ENCODE measurements around the gene CABLES2.

CABLES2 gene

DNA sequence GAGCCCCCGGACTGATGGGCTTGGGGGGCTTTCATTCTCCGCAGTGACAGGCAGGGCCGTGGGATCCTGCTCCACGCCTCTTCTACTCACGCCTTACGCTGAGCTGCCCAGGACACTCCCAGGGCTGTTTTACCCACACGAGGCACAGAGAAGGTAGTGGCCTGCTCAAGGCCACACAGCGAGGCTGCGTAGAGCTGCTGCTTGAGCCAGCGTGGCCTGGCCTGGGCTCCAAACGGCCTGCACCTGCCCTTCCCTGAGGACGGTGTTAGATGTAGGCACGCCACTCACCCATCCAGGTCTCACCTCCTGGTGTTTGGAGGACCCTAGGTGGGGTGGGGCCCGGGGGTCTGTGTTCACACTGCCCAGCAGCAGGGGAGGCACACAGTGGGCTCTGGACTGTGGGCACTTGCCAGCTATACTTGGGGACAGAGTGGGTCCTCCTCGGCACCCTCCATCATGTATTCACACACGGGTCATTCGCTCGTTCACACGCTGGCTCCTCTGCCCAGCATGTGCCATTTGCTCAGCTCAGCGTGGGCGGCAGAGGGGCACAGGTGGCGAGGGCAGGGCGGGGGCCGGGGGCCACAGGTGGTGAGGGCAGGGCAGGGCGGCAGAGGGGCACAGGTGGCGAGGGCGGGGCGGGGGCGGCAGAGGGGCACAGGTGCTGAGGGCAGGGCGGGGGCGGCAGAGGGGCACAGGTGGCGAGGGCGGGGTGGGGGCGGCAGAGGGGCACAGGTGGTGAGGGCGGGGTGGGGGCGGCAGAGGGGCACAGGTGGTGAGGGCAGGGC lies 38.7 kb upstream of the CABLES2 start:
- DNase-seq (ENCODE audit: low read depth) = no peak
- TF ChIP-seq, protein P1, sequence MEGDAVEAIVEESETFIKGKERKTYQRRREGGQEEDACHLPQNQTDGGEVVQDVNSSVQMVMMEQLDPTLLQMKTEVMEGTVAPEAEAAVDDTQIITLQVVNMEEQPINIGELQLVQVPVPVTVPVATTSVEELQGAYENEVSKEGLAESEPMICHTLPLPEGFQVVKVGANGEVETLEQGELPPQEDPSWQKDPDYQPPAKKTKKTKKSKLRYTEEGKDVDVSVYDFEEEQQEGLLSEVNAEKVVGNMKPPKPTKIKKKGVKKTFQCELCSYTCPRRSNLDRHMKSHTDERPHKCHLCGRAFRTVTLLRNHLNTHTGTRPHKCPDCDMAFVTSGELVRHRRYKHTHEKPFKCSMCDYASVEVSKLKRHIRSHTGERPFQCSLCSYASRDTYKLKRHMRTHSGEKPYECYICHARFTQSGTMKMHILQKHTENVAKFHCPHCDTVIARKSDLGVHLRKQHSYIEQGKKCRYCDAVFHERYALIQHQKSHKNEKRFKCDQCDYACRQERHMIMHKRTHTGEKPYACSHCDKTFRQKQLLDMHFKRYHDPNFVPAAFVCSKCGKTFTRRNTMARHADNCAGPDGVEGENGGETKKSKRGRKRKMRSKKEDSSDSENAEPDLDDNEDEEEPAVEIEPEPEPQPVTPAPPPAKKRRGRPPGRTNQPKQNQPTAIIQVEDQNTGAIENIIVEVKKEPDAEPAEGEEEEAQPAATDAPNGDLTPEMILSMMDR (conservative IDR thresholded peaks at IDR 0.05; ENCODE audit: low read depth, low read length) = no peak
- H3K4me3 ChIP-seq (ENCODE audit: low read length) = no peak overlapping the region

DNA sequence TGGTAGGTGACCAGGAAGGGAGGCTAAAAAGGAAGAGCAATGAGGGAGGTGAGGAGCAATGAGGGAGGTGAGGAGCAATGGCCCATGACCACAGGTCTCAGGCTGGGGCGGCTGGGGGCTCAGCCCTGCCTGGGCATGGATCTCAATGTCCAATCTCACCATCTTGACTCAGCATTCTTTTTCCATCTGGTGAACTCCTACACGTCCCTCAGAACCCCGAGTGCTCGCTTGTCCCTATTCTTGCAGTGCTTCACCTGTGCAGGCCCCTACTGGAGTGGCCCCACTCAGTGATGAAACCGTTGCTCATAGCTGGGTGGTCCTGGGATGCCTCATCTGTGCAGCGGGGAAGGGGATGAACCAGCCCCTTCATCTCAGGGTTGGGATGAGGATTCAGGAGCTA lies 37.2 kb upstream of the CABLES2 start:
- TF ChIP-seq, protein P1 (conservative IDR thresholded peaks at IDR 0.05; ENCODE audit: low read depth, low read length) = no peak
- DNase-seq (ENCODE audit: low read depth) = no peak
- H3K4me3 ChIP-seq (ENCODE audit: low read length) = no peak overlapping the region

DNA sequence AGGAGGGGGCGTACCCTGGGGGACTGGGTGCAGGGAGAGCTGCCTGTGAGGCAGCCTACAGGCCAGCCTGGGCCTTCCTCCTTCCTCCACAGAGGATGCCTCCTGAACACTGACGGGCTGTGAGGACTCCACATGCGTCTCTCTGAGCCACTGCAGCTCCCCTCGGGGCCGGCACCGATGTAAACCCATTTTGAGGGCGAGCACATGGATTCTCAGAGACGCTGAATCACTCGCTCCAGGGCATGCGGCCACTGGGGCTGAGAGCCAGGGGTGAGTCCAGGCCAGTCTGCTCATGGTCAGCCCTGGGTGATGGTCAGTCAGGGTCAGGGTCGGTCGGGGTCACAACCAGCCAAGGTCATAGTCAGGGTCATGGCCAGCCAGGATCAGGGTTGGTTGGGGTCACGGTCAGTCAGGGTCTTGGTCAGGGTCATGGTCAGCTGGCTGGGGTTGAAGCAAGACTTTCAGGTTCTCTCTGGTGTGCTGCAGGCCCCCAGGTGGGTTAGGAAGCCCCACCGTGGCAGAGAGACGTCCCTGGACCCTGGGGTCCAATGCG lies 35.0 kb upstream of the CABLES2 start:
- H3K4me3 ChIP-seq (ENCODE audit: low read length) = no peak overlapping the region
- DNase-seq (ENCODE audit: low read depth) = no peak
- TF ChIP-seq, protein P1 (conservative IDR thresholded peaks at IDR 0.05; ENCODE audit: low read depth, low read length) = no peak

DNA sequence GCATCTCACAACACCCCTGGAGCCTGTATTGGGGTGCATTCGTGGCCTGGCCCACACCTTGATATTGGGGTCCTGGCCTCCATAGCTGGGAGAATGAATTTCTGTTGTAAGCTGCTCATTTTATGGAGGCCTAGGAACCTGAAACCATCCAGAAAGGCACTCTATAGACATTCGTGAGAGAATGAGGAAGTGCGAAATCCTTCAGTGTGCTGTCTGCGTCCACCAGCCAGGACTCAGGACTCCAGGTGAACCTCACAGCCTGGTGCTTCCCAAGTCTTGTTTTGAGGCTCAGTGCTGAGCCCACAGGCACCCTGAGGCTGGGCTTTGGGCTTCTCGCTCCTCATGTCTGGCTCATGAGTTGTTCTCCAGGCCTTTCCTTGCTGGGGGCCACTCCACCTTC lies 32.1 kb upstream of the CABLES2 start:
- TF ChIP-seq, protein P1 (conservative IDR thresholded peaks at IDR 0.05; ENCODE audit: low read depth, low read length) = no peak
- DNase-seq (ENCODE audit: low read depth) = no peak
- no peak overlapping the region for H3K4me3 ChIP-seq (ENCODE audit: low read length)

DNA sequence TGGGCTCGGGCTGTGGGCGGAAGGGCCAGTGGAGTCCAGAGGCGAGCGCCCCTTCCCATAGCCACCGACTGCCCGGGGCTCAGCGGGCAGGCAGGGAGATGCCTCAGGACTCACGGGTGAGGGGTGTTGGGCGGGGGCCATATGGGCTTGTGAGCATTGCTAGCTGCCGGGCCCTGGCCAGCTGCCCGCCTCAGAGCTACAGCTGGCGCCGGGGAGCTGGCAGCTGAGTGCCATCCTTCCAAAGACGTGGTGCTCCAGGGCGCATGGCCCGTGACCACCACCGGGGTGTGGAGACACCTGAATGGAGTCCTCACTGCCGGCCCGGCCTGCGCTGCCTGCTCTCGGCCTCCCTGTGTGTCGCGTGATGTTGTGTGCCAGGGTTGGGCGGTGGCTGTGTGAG lies 30.8 kb upstream of the CABLES2 start:
- TF ChIP-seq, protein P1 (conservative IDR thresholded peaks at IDR 0.05; ENCODE audit: low read depth, low read length) = no peak
- H3K4me3 ChIP-seq (ENCODE audit: low read length) = no peak overlapping the region
- DNase-seq (ENCODE audit: low read depth) = no peak

DNA sequence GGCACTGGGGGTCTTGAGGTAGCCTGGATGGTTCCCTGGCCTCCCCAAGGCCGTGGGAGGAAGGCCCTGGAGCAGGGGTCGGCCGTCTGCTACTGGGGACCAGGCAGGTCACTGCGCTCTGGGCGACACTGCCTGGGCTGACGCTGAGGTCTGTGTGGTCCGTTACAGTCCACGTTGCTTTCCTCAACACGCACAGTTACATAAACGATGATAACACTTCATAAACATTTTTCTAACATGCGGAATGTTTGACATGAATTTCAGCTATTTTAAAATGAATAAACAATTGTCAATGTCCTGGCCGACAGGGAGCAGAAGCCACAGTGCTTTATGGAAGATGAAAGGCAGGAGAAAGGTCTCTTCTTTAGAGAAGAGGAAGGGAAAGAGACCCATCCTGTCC lies 30.4 kb upstream of the CABLES2 start:
- DNase-seq (ENCODE audit: low read depth) = no peak
- TF ChIP-seq, protein P1 (conservative IDR thresholded peaks at IDR 0.05; ENCODE audit: low read depth, low read length) = no peak
- no peak overlapping the region for H3K4me3 ChIP-seq (ENCODE audit: low read length)

DNA sequence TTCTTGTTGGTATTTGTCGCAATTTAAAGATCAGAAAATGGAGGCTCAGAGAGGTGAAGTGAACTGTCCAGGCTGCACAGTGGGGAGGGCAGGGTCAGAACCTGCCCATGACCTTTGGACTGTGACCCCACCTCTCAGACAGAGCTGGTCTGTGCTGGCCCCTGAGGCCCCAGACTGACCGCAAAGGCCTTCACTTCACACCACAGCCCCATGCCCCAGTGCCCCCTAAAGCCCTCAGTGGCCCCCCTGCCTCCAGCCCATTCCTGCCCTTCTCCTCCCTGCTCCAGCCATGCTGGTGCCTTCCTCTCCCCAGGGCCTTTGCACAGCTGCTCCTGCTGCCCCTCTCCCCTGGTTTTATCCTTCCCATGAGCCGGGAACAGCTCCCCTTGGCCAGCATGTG lies 29.6 kb upstream of the CABLES2 start:
- no peak for DNase-seq (ENCODE audit: low read depth)
- TF ChIP-seq, protein P1 (conservative IDR thresholded peaks at IDR 0.05; ENCODE audit: low read depth, low read length) = no peak
- no peak overlapping the region for H3K4me3 ChIP-seq (ENCODE audit: low read length)

Data from retinal pigment epithelial cell (primary cell).